Parathyroid adenoma (tissue), 2 donors: Measurements from ENCODE around the gene DAZAP2.
"Not testable (repeated sequence)": the region's sequence is repeated elsewhere in the genome, so short reads cannot be mapped to it uniquely, and the experiment has no call there.

Source experiments
- H2AFZ ChIP-seq: fragments of 300-600 bp; sonication (generic); one replicate; pipeline ENCODE4 v1.7.0; 2017; ENCODE audit warnings: antibody characterized with exemption, mild to moderate bottlenecking
- H3K27ac ChIP-seq: fragments of 300-600 bp; sonication (generic); one replicate; pipeline ENCODE4 v1.7.0; 2017
- H3K27me3 ChIP-seq: fragments of 300-600 bp; sonication (generic); one replicate; pipeline ENCODE4 v1.7.0; 2017; ENCODE audit warnings: low read length; ENCODE audit not compliant: control insufficient read depth, insufficient read depth
- H3K36me3 ChIP-seq: fragments of 300-600 bp; sonication (generic); one replicate; pipeline ENCODE4 v1.7.0; 2017; ENCODE audit warnings: low read length; ENCODE audit not compliant: control insufficient read depth, insufficient read depth
- H3K4me1 ChIP-seq: fragments of 300-600 bp; sonication (generic); one replicate; pipeline ENCODE4 v1.7.0; 2017; ENCODE audit warnings: control low read depth
- H3K4me2 ChIP-seq: fragments of 300-600 bp; sonication (generic); one replicate; pipeline ENCODE4 v1.7.0; 2017; ENCODE audit warnings: low read length
- H3K4me3 ChIP-seq: fragments of 300-600 bp; sonication (generic); one replicate; pipeline ENCODE4 v1.7.0; 2017; ENCODE audit warnings: low read depth, low read length
- H3K79me2 ChIP-seq: fragments of 300-600 bp; sonication (generic); one replicate; pipeline ENCODE4 v1.7.0; 2017; ENCODE audit warnings: control low read depth
- H3K9ac ChIP-seq: fragments of 300-600 bp; sonication (generic); one replicate; pipeline ENCODE4 v1.7.0; 2017; ENCODE audit warnings: mild to moderate bottlenecking
- H3K9me3 ChIP-seq: fragments of 300-600 bp; sonication (generic); one replicate; pipeline ENCODE4 v1.7.0; 2017; ENCODE audit warnings: low read length; ENCODE audit not compliant: control insufficient read depth
- CTCF ChIP-seq: fragments of 300-600 bp; sonication (generic); IDR thresholded peaks from one replicate; pipeline ENCODE4 v1.7.0; 2017; ENCODE audit warnings: antibody characterized with exemption, mild to moderate bottlenecking
- donor health status: primary hyperparathyroidism.

Gene DAZAP2

GRCh38 chr12:51219322-51219721 is 19.3 kb upstream of the DAZAP2 start:
- no peaks in the 10 kb centered on the region for H3K9me3 ChIP-seq
- peak overlapping the region; percentile 92 for H3K9ac ChIP-seq
- peaks cover 4% of the 10 kb centered on the region for H3K4me1 ChIP-seq
- peaks cover 6% of the 10 kb centered on the region for H3K79me2 ChIP-seq
- H3K27me3 ChIP-seq = no peaks in the 10 kb centered on the region
- peak overlapping the region; percentile 78 for H3K4me3 ChIP-seq
- no peak for TF ChIP-seq CTCF
- peak overlapping the region; percentile 98 for H2AFZ ChIP-seq
- no peaks in the 10 kb centered on the region for H3K36me3 ChIP-seq
- peak overlapping the region; percentile 99 for H3K4me2 ChIP-seq
- H3K27ac ChIP-seq = peak overlapping the region; percentile 93

- H3K36me3 ChIP-seq, H3K27me3 ChIP-seq, H3K9me3 ChIP-seq, H3K79me2 ChIP-seq, H2AFZ ChIP-seq, H3K4me3 ChIP-seq, H3K27ac ChIP-seq, H3K4me2 ChIP-seq, H3K9ac ChIP-seq, H3K4me1 ChIP-seq: not testable (repeated sequence)
These were observed 18.8 kb upstream of the DAZAP2 start for GRCh38 chr12:51219857-51220256.

GRCh38 chr12:51222461-51222860 is 16.2 kb upstream of the DAZAP2 start:
- H3K27ac ChIP-seq = no peak overlapping the region
- H3K4me2 ChIP-seq = no peak overlapping the region
- no peak for TF ChIP-seq CTCF
- H3K4me1 ChIP-seq = peaks cover 4% of the 10 kb centered on the region
- no peak overlapping the region for H3K9ac ChIP-seq
- no peak overlapping the region for H2AFZ ChIP-seq
- no peaks in the 10 kb centered on the region for H3K36me3 ChIP-seq
- no peaks in the 10 kb centered on the region for H3K27me3 ChIP-seq
- no peak overlapping the region for H3K4me3 ChIP-seq
- peaks cover 6% of the 10 kb centered on the region for H3K79me2 ChIP-seq
- H3K9me3 ChIP-seq = no peaks in the 10 kb centered on the region

GRCh38 chr12:51224625-51225024 is 14.0 kb upstream of the DAZAP2 start:
- Histone ChIP-seq H3K27ac (no peak overlapping the region), H3K4me1 (no peaks in the 10 kb centered on the region), H3K4me3 (no peak overlapping the region), H3K9ac (no peak overlapping the region), H3K36me3 (no peaks in the 10 kb centered on the region), H3K9me3 (no peaks in the 10 kb centered on the region), H3K4me2 (no peak overlapping the region), H3K79me2 (peaks cover 3% of the 10 kb centered on the region), H3K27me3 (no peaks in the 10 kb centered on the region), H2AFZ (no peak overlapping the region)
- TF ChIP-seq CTCF = no peak

GRCh38 chr12:51225234-51225633 is 13.4 kb upstream of the DAZAP2 start:
- Histone ChIP-seq H3K4me2 (no peak overlapping the region), H3K27ac (no peak overlapping the region), H3K9me3 (no peaks in the 10 kb centered on the region), H3K9ac (no peak overlapping the region), H3K79me2 (peaks cover 2% of the 10 kb centered on the region), H3K27me3 (no peaks in the 10 kb centered on the region), H3K36me3 (no peaks in the 10 kb centered on the region), H3K4me3 (no peak overlapping the region), H3K4me1 (no peaks in the 10 kb centered on the region), H2AFZ (no peak overlapping the region)
- TF ChIP-seq CTCF = no peak
